Right renal cortex interstitium (tissue), 3 donors: ENCODE measurements around the gene FAM53C. TPM values are rescaled to one million over a fixed set of nuclear protein-coding genes. Genes with fewer than 3 reads are reported as not detected.
A peak's percentile ranks its signal among the peaks of the same experiment; 100 is the strongest.
"Not testable (repeated sequence)": the region's sequence is repeated elsewhere in the genome, so short reads cannot be mapped to it uniquely, and the experiment has no call there.

Source experiments
- DNase-seq, 3 donors: peaks; one replicate each; pipeline ENCODE4 v3.0.0-alpha.2; 2013; ENCODE audit warnings: low read depth in 3 of 3, low spot score in 2 of 3
- polyA plus RNA-seq, 3 donors: library from polyadenylated mRNA; unstranded; fragments of 120-200 nt; gene quantifications; one replicate each; pipeline ENCODE4 v1.2.1, GENCODE V29; 2013; ENCODE audit not compliant: insufficient read length in 3 of 3

The FAM53C gene
- 10 to 100 TPM; 29.3 to 31.1 (median 29.7) TPM for polyA plus RNA-seq

DNA sequence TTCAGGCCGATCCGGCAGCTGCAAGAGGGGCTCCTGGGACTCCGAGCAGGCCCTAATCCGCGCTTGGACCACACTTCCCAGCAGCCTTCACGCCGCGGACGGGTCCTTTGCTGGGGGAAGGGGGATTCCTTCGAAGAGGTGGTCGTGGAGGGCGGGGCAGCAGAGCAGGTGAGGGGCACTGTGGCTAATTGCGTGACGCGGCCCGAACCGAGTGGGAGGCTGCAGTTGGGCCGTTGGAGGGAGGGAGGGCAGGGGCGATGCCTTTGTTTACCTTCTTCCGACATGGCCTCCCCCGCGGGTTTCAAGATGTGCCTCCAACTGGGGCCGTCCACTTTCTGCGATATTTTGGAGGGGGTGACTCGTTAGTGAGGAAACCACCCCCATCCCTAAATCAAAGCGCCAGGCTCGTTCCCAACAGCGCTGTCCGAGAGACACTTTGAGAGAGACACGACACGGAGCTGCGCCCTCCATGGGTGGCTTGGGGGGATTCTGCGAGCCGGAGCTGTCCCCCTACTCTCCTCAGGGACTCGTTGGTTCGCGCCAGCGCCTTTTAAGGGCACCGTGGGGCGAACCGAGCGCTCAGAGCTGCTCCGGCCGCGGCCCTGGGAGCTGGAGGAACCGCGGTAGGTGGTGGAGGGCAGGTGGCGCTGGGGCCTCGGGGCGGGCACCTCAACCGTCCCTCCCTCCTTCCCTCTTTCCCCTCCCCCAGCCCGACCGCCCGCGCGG lies at the start of gene FAM53C:
Gene FAM53C (plus strand): TSS at position 582 of the 726 bp plus-strand sequence. CDS start 3,070 bp downstream, outside the sequence.
- DNase-seq: peak; percentile 90 to 97 (median 95)

DNA sequence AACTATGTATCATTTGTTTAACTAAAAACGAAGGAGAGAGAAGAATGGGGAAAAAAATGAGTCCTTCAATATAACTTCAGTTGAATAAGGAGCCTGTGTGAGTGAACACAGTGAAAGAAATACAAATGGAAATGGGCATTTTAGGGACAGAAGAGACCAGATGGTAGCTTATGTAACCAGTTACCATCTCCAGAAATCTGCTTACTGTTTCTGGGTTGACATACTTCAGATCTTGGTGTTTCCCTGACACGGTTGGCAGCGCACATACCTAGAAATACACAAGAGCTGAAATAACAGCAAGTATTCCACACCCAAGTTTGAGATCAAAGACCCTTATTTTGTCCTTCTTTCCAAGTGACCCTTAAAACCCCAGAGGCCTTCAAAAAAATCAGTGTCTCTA lies 48.8 kb upstream of the FAM53C start:
- no peak for DNase-seq

DNA sequence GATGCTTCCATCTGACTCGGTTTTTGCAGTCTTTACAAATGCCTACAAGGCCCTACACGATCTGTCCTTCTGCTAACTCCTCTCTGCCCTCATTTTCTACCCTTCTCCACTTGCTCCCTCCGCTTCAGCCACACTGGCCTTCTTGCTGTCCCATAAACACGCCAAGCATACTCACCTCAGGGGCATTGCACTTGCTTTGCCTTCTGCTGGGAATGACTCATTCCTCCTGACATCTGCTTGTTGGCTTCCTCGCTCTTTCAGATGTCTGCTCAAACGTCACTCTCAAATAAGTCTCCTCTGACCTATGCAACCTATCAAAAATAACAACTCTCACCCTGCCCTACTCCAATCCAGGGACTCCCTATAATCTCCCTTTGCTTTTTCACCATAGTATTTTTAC lies 34.7 kb upstream of the FAM53C start:
- DNase-seq: no peak

DNA sequence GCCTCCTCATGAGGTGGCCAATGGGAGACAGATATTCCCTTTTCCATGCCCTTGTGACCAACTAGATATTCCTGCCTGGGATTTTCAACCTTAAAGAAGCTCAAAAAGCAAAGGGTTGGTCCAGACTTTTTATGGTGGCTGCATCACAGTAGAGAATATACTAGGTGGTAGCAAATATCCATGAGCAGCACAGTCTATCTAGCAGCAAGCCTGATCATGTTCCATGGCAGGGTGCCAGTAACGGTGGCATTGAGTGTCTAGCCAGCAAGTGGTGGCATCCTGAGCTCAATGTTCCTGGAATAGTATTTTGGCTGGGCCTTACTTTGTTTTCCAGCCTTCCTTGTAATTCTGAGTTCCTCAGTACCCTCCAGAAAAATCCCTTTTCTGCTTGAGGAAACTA lies 32.3 kb upstream of the FAM53C start:
- no peak for DNase-seq

DNA sequence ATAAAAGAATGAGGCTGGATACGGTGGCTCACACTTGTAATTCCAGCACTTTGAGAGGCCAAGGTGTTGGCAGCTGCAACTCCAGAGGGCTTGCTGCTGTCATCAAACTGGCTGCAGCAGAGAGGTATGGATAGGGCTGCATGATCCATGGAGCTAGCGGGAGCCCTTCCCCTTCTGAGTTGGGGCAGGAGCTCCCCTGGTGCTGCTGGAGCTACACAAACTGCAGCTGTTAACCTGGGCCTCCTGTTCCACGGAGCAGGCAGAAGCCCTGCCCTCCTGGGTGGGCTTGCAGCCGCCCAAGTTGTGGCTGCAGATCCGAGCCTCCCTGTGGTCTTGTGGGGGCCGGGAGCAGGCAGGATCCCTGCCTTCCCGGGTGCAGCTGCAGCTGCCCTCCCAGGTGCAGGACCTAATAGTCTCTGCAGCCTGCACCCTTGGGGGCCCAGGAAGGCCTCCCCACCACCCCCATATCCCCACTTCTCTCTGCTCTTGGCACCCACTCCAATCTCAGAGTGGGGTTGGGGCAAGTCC lies 22.3 kb upstream of the FAM53C start:
- DNase-seq: no peak

DNA sequence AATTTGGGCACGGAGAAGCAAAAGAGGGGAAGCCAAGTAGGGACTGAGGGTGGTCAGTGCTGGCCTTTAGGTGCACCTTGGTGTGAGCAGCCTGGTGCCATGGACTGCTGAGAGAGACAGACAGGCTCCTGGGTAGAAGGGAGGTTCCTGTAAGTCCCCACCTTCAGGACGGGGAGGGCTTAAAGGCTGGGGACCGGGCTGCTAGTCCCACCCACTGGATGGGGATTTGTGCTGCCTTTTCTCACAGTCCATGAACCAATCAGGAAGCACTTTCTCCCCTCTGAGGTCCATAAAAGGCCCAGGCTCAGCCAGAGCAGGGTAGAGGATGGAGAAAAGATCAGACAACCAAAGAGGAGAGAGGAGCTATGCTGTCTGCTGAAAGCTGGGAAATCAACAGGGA lies 21.7 kb upstream of the FAM53C start:
- DNase-seq: no peak

DNA sequence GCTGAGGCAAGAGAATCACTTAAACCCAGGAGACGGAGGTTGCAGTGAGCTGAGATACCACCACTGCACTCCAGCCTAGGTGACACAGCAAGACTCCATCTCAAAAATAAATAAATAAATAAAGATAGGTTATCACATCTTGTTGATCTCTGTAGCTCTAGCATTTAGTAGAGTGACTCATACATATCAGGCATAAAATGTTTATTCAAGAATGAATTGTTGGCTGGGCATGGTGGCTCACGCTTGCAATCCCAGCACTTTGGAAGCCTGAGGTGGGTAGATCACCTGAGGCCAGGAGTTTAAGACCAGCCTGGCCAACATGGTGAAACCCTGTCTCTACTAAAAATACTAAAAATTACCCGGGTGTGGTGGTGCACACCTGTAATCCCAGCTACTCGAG lies 19.9 kb upstream of the FAM53C start:
- DNase-seq: not testable (repeated sequence)

DNA sequence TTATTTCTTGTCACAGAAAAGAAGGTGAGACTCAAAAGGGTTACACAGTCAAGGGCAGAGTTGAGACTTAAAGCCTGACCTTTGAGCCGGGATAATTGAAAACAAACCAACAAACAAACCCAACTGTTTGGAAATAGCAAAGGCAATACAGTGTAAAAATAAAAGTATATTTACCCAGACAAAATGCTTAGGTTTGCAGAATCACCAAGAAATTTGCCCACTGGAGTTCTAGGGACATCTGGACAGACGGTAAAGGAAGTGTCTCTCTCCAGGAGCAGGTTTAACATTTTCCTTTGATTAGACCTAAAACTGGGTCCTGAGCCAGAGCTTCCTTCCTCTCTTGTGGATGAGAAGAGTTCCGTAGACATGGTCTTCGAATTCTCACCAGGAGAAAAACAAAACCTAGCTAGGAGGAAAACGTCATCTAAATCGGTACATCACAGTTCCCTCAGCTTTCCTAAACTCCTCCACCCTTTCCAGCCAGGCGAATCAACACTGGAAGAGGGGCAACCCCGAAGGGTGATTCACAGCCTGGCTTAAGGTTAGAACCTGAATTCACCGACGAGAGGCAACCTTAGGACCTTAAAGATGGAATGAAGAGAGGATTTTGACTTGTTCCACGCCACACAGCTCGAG lies 7.1 kb upstream of the FAM53C start:
- DNase-seq: no peak

DNA sequence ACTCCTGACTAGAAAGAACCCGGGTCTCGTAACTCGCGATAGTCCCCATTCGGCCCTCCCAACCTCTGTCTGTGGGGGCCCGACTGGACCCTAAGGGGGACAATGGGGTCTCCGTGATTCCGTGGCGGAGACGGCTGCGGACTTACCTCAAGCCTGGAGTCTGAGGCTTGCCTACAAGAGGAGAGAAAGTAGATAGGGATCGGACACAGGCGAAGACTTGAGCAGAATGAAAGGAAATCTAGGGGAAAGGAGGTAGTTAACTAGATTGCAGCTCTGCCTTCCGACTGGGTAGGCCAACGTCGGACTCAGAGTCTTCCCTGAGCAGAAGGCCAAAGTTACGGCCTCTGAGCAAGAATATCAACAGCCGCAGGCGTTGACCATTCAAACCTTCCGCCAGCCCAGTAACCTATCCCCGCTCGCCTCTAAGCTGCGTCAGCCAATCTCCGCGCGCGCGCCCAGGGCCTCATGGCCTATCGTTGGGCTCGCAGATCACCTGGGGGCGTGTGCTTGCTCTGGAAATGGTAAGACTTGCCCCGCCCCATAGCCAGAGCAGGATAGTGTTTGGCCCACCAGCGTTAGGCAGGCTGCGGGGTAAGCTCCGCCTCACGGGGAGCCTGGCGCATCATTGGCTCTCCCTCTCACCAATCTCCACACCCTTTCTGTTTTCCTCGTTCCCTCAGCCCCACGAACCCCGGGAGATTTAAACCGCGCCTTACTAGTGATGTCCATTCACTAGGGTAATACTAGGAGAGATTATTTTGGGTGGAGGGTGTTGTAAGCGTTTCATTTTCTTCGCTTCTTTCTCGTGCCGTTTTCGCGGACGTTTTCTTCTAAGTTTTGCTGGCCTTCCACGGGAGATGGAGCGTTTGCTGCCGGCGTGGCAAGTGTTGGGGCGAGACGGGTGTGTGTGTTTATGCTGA lies 6.4 kb upstream of the FAM53C start, which contains the start of gene CDC25C:
Gene CDC25C (minus strand): TSS at position 356 of the 920 bp plus-strand sequence. CDS start 624 bp downstream, outside the sequence.
- DNase-seq: peak in 2 of 3 donors; percentile 95 to 97

DNA sequence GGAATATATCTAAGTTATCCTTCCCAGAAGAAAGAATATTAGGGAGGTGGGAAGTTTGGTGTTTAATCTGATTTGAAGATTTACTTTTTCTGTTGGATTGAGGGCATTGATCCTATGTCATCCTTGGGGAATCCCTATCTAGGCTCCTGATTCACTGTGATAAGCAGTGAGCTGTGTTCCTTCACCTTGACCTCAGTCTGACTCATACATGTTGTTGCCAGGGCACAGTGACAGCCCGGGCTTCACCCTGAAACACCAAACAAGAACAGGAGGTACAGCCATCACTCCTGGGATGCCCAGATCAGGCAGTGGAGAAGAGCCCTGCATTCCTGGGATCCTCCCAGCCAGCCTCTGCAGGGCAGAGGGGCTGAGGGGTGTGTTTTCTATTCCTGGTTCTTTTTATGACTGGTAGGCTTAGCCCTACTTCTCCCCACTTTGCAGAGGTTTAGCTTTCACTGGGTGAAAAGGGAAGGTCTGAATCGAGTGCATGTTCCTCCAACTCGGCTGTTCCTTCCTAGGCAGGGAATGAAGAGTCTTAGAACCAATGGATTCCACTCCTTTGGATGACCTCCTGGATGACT lies 3.1 kb upstream of the FAM53C start:
- DNase-seq: no peak

DNA sequence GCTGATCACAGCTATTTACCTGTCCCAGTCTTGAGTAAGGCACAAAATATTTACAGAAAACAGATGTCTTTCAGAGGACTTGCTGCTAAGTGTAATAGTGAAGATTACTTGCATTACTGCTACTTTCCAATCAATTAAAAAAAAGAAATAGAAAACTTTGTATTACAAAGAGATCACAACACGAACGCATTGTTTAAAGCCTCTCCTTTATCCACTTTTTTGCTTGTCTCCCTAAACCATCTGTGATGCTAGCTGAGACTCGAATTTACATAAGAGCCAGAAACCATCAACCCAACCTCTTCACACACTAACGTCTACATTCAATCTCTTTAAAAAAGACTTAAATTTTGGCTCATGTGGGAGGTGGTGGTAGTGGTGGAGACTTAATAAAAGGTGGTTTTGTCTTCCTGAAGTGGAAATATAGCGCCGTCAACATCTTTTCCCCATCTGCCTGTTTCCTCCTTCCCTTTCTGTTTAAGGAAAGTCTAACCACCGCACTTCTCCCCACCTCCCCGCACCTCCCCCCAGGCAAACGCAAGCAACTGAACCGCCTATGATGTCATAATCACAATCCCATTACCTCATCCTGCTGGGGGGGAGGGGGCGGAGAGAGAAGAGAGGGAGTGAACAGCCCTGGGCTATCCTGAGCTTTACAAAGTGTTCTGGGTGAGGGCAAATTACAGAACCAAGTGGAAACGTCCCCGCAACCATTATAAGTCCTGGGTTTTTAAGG lies 948 bp upstream of the FAM53C start:
- peak in 2 of 3 donors; percentile 82 to 86 for DNase-seq

DNA sequence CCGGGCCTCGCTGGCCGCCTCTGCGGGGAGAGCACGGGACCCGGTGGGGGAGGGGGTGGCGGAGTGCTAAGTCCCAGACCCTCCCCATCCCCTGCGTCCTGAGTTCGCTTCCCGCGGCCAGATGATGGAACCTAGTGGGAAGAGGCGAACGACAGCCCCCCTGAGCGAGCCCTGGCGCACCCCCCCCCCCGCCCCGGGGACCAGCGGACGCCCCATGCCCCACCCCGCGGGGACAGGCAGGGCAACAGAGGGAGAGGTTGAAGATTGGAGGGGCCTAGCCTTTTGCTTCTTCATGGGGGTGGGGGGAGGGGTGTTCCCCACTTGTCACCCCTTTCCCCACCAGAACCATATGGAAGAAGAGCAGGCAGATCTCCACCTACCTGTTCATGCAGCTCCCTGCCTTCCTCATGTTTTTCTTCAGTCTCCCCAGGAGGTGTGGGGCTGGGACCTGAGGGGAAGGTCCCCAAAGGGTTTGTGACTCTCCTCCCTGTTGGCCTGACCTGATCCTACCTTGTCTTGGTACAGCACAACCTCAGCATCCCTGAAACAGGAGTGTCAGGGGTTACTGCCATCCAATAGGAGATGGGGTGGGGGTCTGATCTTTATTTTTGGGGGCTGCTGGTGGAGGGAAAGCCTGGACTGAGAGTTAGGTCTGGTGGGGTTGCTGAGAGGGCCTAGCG lies 485 bp downstream of the FAM53C start:
- DNase-seq: no peak

DNA sequence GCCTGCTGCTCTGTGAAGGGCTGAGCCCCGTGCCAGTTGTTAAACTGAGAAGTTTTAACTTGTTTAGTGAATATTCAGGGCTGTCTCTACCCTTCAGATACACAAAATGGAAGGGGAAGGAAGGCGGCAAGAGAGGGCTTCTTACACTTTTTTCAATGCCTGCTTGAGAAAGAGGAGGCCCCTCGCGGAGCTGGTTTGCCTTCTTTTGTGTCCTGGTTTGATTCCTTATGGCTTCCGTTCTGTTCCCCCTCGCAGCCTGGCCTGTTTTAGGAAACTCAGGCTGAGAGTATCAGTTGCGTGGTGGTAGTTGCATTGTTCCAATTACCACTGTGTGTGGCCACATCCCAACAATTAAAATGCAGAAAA lies 1.0 kb downstream of the FAM53C start:
- DNase-seq: no peak

DNA sequence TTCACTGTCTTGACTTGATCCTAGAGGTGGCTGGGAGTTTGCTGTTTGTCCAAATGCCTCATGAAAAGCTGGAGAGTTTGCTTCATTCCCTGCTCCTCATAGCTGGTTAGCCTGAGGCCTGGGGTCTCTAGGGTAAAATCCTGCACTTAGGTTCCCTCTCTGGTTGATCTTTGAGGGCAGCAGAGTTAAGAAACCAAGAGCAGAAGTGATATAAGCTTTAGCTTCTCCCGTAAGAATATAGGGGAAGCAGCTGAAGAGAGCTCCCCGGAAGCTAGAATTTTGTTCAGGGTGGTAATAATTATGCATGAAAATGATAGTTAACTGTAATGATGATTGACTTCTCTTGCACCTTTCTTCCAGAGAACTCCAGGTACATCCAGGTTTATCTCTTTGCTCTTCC lies 1.4 kb downstream of the FAM53C start:
- no peak for DNase-seq

DNA sequence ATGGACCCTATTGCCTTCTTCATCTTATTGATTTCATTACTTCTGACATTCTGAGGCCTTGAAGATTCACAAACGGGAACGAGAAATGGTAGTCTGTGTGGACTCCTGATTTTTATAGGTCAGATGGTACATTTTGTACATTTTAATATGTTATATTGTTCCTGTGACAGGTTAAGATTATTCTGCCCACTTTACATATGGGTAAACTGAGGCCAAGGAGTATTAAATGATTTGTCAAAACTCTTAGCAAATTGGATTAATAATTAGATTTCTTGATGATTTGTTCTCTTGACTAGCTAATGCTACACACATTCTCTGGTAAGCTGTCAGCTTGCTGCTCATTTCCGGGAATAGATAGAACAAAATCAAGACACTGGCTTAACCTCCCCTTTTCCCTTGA lies 1.9 kb downstream of the FAM53C start:
- DNase-seq: no peak

DNA sequence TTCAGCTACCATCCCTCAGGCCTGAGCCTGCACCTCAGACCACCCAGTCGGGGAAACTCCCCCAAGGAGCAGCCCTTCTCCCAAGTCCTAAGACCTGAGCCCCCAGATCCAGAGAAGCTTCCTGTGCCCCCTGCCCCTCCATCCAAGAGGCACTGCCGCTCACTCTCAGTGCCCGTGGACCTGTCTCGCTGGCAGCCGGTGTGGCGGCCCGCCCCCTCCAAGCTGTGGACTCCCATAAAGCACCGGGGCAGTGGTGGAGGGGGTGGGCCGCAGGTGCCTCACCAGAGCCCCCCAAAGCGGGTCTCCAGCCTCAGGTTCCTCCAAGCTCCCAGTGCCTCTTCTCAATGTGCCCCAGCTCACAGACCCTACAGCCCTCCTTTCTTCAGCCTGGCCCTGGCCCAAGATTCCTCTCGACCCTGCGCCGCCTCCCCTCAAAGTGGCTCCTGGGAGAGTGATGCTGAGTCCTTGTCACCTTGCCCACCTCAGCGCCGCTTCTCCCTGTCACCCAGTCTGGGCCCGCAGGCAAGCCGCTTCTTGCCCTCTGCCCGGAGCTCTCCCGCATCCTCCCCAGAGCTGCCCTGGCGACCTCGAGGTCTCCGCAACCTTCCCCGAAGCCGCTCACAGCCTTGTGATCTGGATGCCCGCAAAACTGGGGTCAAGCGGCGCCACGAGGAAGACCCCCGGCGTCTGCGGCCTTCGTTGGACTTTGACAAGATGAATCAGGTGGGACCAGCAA lies 7.0 kb downstream of the FAM53C start:
- DNase-seq: no peak

DNA sequence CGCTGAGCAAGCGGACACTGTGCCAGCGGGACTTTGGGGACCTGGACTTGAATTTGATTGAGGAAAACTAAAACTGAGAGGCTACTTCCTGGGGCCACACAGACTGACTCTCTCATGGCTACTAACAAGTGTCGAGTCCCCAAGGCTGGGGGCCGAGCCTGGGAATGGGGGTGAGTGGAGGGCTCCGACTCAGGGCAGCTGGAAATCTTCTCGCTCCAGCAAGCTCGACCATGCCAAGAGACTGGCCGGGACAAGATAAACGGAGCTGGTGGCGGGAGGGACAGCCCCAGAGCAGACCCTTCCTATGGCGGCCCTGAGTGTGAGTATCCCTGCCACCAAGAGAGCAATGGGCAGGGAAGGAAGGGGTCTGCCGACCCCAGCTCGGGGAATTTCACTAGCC lies 8.8 kb downstream of the FAM53C start:
- no peak for DNase-seq

DNA sequence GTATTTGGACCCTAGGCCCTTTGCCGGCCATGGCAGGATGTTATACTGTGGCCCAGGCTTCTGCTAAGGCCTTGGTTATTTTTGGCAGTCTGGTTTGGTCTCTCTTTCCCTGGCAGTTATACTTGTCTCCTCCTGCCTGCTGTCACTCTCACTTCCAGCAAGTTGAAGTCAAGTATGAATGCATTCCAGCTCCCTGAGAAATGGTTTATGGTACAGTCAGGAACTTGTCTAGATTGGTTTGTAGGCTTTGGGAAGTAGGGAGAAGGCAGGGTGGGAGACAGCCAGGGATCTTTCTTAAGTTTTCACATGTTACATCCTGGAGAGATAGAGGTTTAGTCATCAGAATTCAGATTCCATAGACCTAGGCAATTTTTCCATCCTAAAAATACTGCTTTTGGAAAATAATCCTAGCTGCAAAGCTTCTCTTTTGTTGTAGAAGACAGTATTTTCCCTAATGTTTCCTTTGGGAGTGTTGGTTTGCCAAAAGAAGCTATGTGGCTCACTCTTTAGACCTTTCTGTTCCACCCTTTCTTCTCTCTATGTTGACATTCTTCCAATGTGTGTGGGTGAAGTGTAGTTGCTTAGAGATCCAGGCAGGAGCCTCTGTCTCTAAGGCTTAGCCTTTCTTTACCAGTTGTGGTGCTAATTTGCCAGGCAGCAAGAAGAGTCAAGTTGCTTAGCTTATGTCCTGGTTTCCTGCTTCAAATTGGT lies 11.9 kb downstream of the FAM53C start:
- DNase-seq: no peak
